Measurements from ENCODE around the gene MARCKS.

Gene MARCKS

GRCh38 chr6:113856625-113857555 lies at the start of gene MARCKS:
TSS of gene MARCKS (plus strand) at chr6:113857345. CDS start at chr6:113857746, 401 bp downstream.
- DNase-seq: peak; percentile 83

GRCh38 chr6:113809826-113810225 lies 47.3 kb upstream of the MARCKS start:
- DNase-seq: no peak

GRCh38 chr6:113813142-113813541 lies 44.0 kb upstream of the MARCKS start:
- DNase-seq: no peak

DNA sequence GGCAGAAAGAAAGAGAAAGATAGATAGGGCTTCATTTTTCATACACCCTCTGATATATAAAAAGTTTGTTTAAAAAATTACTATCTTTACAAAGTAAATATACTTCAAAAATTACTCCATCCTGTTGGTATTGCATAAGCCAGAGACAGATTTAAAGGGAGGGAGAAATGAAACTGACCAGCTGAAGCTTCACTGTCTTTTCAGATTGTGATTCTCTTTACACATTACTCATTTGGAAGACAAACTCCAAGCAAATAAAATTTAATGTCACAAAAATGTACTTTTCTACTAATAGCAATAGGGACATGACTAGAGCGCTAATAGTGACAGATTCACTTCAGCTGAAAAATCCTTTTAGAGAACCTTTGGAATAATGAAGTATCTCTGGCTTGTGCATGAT lies 38.6 kb upstream of the MARCKS start:
- DNase-seq: no peak

- DNase-seq: no peak
Measured at GRCh38 chr6:113819169-113819830, 37.8 kb upstream of the MARCKS start.

DNA sequence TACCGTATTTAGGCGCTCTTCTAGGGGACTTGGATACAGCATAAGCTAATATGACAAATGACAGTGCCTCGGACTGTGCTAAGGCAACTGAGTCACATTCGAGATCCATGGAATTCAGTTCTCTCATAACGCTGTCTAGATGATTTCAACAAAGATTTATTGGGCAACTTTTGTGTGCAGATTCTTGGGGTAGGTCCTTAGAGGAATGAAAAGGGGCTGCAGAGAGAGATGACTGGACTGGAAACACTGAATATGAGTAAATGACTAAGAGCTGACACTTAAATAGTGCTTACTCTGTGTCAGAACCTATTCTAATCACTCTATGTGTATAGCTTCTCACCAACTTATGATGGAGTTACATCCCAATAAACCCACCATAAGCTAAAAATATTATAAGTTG lies 36.4 kb upstream of the MARCKS start:
- no peak for DNase-seq

GRCh38 chr6:113821445-113821844 lies 35.7 kb upstream of the MARCKS start:
- no peak for DNase-seq

GRCh38 chr6:113823916-113824315 lies 33.2 kb upstream of the MARCKS start:
- no peak for DNase-seq

DNA sequence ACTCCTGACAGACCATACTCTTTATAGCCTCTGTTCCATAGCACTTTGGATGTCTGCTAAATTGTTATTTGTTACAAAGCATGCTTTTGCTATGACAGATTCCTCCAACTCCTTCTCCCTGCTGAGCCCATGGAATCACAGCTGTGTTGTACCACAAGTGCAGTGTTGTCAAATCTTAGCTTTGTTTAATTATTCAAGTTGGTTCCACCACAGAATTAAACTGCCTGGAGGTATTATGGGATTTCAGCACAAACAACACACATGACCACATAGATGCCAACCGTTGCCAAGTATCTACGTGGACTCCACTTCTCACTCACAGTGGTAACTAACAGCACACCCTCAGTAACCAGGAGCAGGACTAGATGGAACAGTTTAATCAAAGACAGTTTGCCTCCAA lies 32.7 kb upstream of the MARCKS start:
- no peak for DNase-seq

DNA sequence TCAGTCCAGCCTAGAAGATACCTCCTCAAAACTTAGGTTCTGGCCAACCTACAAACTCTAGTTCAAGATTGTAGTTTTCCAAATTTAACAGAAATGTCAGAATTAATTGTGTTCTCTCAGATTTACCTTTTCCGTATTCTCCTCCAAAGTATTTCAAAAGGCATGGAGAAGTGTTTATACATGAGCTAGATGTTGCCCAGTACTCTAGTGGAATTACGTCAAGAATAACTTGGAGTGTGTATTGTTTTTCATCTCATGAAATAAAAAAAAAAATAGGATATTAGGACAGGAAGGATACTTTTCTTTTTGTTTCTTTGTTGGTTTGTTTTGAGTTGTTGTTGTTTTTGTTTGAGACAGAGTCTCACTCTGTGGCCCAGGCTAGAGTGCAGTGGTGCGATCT lies 32.3 kb upstream of the MARCKS start:
- DNase-seq: no peak

- DNase-seq: peak; percentile 88
Measured at GRCh38 chr6:113825781-113826180, 31.4 kb upstream of the MARCKS start.

DNA sequence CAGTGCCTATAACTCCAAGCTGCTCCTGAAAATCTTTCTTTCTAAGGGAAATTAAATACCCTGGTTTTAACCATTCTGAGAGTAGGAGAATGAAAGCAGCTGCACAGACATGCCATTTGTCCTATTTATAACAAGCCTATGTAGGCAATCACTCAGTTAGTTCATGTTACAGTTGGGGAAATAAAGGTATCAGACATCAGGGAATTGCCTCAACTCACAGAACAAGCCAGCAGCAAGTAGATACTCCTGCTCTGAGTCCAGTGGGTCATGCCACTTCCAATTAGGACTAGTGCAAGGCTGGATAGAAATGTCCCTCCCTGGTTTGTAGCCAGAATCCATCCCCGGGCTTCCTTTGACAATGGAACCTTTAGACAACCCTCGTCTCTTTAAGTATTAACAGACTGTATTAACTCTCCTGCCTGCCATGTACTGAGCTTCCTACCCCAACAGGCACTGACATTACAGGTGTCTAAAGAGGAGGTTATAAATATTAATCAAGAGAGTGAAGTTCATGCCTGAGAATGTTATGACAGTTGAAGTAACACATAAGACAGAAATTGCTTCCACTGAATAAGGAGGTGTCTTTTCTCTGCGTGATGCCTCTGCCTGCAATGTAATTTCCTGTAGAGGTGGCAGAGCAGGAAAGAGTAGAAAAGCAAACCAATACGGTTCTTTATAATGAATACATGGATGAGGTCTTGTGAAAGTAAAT lies 28.0 kb upstream of the MARCKS start:
- no peak for DNase-seq

DNA sequence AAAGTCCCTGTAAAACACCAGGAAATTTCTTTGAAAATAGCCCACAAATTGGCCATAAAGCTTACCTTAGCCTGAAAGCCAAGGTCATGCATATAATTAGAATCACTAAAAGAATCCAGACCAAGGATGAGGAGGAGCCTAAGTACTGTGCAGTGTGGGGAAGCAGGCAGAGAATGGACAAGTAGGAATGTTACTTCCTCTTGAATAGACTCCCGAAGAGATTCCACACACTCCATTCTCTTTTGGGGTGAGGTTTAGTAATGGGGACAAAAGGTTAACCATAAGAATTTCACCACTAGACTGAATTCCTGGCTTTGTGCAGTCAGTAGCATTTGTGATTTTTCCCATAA lies 27.5 kb upstream of the MARCKS start:
- no peak for DNase-seq

DNA sequence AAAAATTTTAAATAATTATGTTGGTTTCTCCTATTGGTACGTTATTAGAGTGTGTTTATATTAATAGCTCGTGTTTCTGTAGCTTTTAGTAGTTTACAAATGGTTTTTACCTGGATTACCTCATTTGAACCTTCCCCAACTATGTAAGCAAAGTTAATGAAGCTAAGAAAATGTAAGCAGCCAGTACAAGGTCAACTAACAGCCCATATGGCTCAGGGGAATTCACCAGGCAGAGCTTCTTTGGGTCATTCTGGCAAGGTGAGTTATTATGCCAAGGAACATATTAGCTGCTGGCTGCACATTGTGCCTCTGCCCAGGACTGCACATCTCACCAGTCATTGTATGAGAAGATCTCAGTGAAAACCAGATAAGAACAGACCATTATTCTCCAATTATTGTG lies 27.0 kb upstream of the MARCKS start:
- DNase-seq: no peak

GRCh38 chr6:113833537-113833936 lies 23.6 kb upstream of the MARCKS start:
- no peak for DNase-seq

DNA sequence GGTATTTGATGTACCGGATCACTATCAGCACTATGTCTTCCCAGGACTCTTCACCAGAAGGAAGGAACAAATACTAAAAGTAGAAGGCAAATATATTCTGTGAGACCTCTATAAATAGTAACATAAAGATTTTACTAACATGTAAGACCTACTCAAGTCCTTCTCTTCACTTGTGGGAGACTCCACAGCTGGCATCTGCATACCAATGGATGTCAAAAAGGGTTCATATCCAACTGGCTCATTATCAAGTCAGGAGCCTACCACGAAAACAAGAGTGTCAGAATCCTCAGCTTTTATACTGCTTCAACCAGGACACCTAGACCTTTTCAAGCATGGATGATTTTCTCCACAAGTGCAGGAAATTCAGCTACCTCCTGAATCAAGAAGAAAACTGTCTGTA lies 20.0 kb upstream of the MARCKS start:
- no peak for DNase-seq

DNA sequence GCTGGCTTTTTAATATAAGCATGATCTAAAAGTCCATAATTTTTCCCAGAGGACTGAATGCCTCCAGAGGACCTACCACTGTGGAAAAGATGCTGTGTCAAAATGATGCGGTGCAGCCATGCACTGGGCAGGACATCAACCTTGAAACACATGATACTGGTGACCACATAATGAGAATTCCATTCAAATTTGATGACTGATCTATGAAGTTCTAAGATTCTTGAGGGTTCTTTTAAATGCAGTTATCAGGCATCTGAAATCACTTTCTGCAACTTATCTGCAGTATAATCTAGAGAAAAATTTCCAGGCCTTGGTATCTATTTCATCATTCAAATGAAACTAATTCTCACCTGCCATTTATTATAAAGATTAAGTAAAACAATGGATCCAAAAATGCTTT lies 15.0 kb upstream of the MARCKS start:
- DNase-seq: no peak

DNA sequence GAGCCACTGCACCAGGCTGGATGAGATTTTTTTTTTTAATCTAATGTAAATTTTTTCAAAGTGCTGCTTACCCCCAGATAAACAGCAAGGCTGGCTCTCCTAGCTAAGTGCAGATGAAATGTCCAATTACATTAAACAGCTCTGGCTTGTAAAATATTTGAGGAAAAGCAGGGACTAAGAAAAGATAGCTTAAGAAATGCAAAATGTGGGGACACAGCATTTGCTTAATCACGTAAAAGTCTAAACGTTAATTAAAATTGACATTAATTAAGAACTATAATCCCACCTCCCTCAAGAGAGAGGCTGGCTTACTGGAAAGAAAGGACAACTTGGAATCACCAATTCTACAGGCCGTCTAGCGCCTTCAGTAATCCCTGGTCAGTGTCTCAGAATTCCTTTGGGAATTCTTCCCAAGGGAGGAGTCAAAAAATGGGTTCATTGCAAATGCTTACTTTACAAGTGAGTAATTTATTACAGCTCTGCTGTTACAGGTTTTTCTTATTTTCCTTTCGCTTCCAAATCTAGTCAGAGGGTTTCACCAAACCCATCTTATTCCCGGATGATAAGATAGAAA lies 13.6 kb upstream of the MARCKS start:
- no peak for DNase-seq

DNA sequence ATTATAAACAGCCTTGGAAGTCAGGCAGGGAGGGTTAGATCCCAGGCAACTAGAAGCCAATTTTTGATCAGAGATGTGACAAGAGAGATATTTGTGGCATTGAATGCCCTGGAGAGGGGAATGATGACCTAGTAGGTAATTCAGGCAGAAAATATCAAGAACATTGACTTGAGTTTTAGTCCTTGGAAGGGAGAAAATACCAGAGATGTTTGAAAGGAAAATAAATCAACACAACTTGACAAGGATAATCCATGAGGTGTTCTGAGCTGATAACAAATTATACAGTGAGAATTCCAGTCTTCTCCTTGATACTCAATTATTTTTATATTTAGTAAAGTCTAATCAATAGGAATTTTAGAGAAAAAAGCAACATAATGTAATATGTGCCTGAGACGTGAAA lies 10.6 kb upstream of the MARCKS start:
- no peak for DNase-seq

DNA sequence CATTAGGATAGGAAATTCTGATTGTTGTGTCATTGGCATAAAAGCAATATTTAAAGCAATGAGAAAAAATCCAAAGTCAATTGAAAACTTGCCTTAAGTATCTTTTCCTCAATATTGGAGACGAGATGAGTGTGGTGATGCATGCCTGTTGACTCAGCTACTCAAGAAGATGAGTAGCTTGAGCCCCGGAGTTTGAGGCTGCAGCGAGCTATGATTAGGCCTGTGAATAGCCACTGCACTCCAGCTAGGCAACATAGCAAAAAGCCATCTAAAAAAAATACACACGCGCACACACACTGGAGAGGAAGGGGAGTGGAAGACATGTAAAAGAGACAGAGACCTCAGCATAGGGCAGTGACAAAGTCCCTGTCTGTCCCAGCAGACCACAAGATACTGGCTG lies 9.7 kb upstream of the MARCKS start:
- DNase-seq: no peak

DNA sequence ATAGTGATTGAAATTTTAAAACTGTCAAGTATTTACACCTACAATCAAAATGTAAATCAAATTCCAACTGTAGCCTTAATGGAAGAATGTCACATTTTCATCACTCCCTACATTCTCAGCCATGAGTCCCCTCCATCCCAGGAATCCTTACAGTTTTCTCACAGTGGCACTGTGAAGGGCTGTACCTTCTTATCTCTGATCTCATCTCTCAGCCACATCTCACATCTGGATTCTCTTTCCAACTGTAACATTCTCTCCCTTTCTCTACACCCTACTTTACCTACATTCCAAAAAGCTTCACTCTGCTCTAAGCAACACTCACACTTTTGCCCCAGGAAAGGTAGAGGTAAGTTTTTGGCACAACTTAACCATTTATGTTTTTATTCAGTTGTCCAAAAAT lies 8.9 kb upstream of the MARCKS start:
- no peak for DNase-seq

- DNase-seq: no peak
Measured at GRCh38 chr6:113848811-113849210, 8.3 kb upstream of the MARCKS start.

GRCh38 chr6:113853252-113853651 lies 3.9 kb upstream of the MARCKS start:
- DNase-seq: no peak
